LoVo (cell line): ENCODE results near the gene TMEM126B.
"Not testable (repeated sequence)": the region's sequence is repeated elsewhere in the genome, so short reads cannot be mapped to it uniquely, and the experiment has no call there.

Experiments used
- DNase-seq: peaks from one replicate; pipeline ENCODE4 v3.0.0-alpha.2; 2016; ENCODE audit warnings: low spot score

Gene TMEM126B

GRCh38 chr11:85627998-85628770 is at the start of gene TMEM126B:
TSS of gene TMEM126B (plus strand) at chr11:85628593. CDS start at chr11:85628608, 15 bp downstream.
- DNase-seq: peak; percentile 97

- no peak for DNase-seq
Observed at GRCh38 chr11:85582111-85582510, 46.3 kb upstream of the TMEM126B start.

- DNase-seq: peak; percentile 24
Observed at GRCh38 chr11:85589373-85589772, 39.0 kb upstream of the TMEM126B start.

- peak; percentile 16 for DNase-seq
Observed at GRCh38 chr11:85590848-85591483, 37.4 kb upstream of the TMEM126B start.

GRCh38 chr11:85595285-85595884 is 33.0 kb upstream of the TMEM126B start:
- peak; percentile 50 for DNase-seq

- no peak for DNase-seq
Observed at GRCh38 chr11:85596886-85597285, 31.5 kb upstream of the TMEM126B start.

- DNase-seq: no peak
Observed at GRCh38 chr11:85599083-85599482, 29.3 kb upstream of the TMEM126B start.

GRCh38 chr11:85602526-85603213 is 25.7 kb upstream of the TMEM126B start:
- DNase-seq: no peak

GRCh38 chr11:85603220-85603619 is 25.2 kb upstream of the TMEM126B start:
- DNase-seq: no peak

- not testable (repeated sequence) for DNase-seq
Observed at GRCh38 chr11:85606237-85606636, 22.2 kb upstream of the TMEM126B start.

GRCh38 chr11:85608621-85609020 is 19.8 kb upstream of the TMEM126B start:
- not testable (repeated sequence) for DNase-seq

GRCh38 chr11:85609286-85609685 is 19.1 kb upstream of the TMEM126B start:
- DNase-seq: not testable (repeated sequence)

GRCh38 chr11:85611643-85612042 is 16.8 kb upstream of the TMEM126B start:
- not testable (repeated sequence) for DNase-seq

- no peak for DNase-seq
Observed at GRCh38 chr11:85619499-85619898, 8.9 kb upstream of the TMEM126B start.

- DNase-seq: no peak
Observed at GRCh38 chr11:85620256-85620655, 8.1 kb upstream of the TMEM126B start.

- no peak for DNase-seq
Observed at GRCh38 chr11:85626496-85626895, 1.9 kb upstream of the TMEM126B start.

GRCh38 chr11:85627332-85627997 is 928 bp upstream of the TMEM126B start, which contains the start of gene DLG2:
TSS of gene DLG2 (minus strand) at chr11:85627344.
- DNase-seq: no peak

GRCh38 chr11:85628771-85629341 is 463 bp downstream of the TMEM126B start:
- no peak for DNase-seq

GRCh38 chr11:85634747-85635146 is 6.4 kb downstream of the TMEM126B start:
- no peak for DNase-seq

- DNase-seq: peak; percentile 74
Observed at GRCh38 chr11:85643191-85643614, 14.8 kb downstream of the TMEM126B start.

GRCh38 chr11:85647078-85647477 is 18.7 kb downstream of the TMEM126B start:
- no peak for DNase-seq
